Left ventricle myocardium inferior (tissue), 1 donor: ENCODE measurements around the gene SCN1B. TPM values are rescaled to one million over a fixed set of nuclear protein-coding genes. Genes with fewer than 3 reads are reported as not detected.
A peak's percentile ranks its signal among the peaks of the same experiment; 100 is the strongest.

Experiments
- DNase-seq: peaks from one replicate; pipeline ENCODE4 v3.0.0-alpha.2; 2020
- H3K27ac ChIP-seq: fragments of 200-600 bp; replicated peaks from 2 replicates; pipeline ENCODE4 v1.8.0; 2021
- H3K27me3 ChIP-seq: fragments of 200-600 bp; 2 replicates; pipeline ENCODE4 v1.8.0; 2021; ENCODE audit warnings: low read depth
- H3K36me3 ChIP-seq: fragments of 200-600 bp; 2 replicates; pipeline ENCODE4 v1.8.0; 2021
- H3K4me1 ChIP-seq: fragments of 200-600 bp; 2 replicates; pipeline ENCODE4 v1.8.0; 2021
- H3K4me3 ChIP-seq: fragments of 200-600 bp; 2 replicates; pipeline ENCODE4 v1.8.0; 2021; ENCODE audit warnings: mild to moderate bottlenecking, moderate library complexity
- H3K9me3 ChIP-seq: fragments of 200-600 bp; replicated peaks from 2 replicates; pipeline ENCODE4 v1.8.0; 2021
- intact Hi-C: fragments of 100-400 bp; cut with micrococcal nuclease; formaldehyde crosslinking; loops from one replicate; pipeline ENCODE4 v1.11.0; 2022
- total RNA-seq: library from RNA; stranded (reverse); fragmentation: NEBNext Ultra II Directional; extraction: Animal tissue kit (Norgen Biotek cat#: 25700); gene quantifications from one replicate; pipeline ENCODE4 v1.2.1, GENCODE V29; 2021
- TF ChIP-seq, protein P1 (sequence below): fragments of 200-600 bp; IDR thresholded peaks from 2 replicates; pipeline ENCODE4 v1.8.0; 2021; ENCODE audit warnings: antibody characterized with exemption, mild to moderate bottlenecking, borderline replicate concordance
- donor health status: DM: no; HTN: yes; CAD: no; lungs with severe emphysema.

Gene SCN1B
- total RNA-seq, 1 donor from 2014 or later: 52.8 TPM

DNA sequence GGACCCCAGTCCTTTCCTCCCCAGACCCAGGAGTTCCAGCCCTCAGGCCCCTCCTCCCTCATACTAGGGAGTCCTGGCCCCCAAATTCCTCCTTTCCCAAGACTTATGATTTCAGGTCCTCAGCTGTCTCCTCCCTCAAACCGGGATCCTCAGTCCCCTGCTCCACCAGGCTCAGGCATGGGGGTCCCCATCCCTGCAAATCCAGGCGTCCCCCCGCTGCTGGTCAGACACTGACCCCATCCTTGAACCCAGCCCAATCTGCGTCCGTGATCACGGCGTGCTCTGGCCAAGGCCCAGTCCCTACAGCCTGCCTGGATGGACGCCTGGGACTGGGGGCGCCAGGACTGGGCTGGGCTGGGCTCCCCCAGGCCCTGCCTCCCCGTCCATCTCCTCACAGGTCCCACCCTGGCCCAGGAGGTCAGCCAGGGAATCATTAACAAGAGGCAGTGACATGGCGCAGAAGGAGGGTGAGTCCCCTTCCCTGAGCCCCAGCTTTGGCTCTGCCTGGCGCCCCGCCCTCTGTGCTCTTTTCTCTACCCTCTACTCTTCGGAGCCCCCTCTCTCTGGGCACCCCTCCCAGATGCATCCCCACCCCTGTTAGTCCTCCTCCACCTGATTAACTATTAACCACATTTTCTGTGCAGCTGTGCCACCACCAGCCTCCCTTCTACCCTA, 11.9 kb downstream of the SCN1B start:
- H3K4me3 ChIP-seq: no peak overlapping the region
- H3K27ac ChIP-seq: peak overlapping the region; percentile 89
- DNase-seq: no peak
- TF ChIP-seq, protein P1, sequence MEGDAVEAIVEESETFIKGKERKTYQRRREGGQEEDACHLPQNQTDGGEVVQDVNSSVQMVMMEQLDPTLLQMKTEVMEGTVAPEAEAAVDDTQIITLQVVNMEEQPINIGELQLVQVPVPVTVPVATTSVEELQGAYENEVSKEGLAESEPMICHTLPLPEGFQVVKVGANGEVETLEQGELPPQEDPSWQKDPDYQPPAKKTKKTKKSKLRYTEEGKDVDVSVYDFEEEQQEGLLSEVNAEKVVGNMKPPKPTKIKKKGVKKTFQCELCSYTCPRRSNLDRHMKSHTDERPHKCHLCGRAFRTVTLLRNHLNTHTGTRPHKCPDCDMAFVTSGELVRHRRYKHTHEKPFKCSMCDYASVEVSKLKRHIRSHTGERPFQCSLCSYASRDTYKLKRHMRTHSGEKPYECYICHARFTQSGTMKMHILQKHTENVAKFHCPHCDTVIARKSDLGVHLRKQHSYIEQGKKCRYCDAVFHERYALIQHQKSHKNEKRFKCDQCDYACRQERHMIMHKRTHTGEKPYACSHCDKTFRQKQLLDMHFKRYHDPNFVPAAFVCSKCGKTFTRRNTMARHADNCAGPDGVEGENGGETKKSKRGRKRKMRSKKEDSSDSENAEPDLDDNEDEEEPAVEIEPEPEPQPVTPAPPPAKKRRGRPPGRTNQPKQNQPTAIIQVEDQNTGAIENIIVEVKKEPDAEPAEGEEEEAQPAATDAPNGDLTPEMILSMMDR: no peak
- H3K27me3 ChIP-seq: no peaks in the 10 kb centered on the region
- H3K4me1 ChIP-seq: peaks cover 57% of the 10 kb centered on the region
- no peaks in the 10 kb centered on the region for H3K36me3 ChIP-seq
- no peaks in the 10 kb centered on the region for H3K9me3 ChIP-seq
- intact Hi-C loops: no loop called here

DNA sequence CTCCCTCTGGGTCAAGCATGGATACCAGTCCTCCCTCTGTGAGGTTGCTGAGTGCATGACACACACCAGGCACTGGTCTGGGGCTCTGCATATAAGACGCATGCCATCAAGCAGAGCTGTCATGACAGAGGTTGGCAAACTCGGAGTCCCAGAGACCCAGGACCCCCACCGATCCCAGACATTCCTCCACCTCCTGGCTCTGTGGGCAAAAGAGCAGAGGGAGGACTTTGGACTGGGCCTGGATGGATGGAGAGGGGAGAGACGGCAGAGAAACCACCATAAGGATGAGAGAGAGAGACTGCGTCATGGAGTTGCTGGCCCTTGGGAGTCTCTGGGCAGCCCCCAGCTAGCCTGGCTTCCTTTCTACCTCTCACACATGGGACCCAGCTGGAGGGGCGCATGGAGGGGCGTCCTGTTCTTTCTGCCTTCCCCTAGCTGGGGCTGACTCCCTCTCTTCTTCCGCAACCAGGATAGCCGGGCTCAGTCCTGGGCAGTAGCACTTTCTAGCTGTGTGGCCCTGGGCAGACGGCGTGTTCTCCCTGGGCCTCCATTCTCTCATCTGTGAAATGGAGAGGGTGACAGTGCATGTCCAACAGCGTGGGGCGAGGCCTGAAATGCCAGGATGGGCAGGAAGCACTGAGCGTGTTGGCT, 12.8 kb downstream of the SCN1B start:
- no peak for DNase-seq
- TF ChIP-seq, protein P1: no peak
- Histone ChIP-seq H3K4me3 (no peak overlapping the region), H3K4me1 (peaks cover 49% of the 10 kb centered on the region), H3K27me3 (no peaks in the 10 kb centered on the region), H3K36me3 (no peaks in the 10 kb centered on the region), H3K27ac (peak overlapping the region; percentile 89), H3K9me3 (no peaks in the 10 kb centered on the region)
- intact Hi-C loops: no loop called here

DNA sequence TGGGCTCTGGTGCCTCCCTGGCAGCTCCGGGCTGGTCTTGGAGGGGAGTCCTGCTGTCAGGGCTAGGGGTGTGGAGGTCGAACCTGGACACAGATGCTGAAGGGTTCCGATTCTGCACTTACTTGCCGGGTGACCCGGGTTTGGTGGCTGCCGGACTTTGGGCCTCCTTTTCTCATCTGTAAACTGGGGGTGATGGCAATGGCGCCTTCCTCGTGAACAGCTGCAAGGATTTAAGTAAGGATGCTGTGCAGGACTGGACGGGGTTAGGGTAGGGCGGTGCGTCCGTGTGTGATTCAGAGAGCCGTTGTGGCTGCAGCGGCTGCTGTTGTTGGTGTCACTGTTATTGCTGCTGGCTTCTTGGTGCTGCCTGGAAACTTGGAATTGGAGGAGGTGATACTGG, 13.6 kb downstream of the SCN1B start:
- no peak overlapping the region for H3K4me3 ChIP-seq
- peaks cover 49% of the 10 kb centered on the region for H3K4me1 ChIP-seq
- no peak for DNase-seq
- no peaks in the 10 kb centered on the region for H3K9me3 ChIP-seq
- H3K27me3 ChIP-seq: no peaks in the 10 kb centered on the region
- TF ChIP-seq, protein P1: no peak
- no peak overlapping the region for H3K27ac ChIP-seq
- H3K36me3 ChIP-seq: no peaks in the 10 kb centered on the region
- intact Hi-C loops: no loop called here

DNA sequence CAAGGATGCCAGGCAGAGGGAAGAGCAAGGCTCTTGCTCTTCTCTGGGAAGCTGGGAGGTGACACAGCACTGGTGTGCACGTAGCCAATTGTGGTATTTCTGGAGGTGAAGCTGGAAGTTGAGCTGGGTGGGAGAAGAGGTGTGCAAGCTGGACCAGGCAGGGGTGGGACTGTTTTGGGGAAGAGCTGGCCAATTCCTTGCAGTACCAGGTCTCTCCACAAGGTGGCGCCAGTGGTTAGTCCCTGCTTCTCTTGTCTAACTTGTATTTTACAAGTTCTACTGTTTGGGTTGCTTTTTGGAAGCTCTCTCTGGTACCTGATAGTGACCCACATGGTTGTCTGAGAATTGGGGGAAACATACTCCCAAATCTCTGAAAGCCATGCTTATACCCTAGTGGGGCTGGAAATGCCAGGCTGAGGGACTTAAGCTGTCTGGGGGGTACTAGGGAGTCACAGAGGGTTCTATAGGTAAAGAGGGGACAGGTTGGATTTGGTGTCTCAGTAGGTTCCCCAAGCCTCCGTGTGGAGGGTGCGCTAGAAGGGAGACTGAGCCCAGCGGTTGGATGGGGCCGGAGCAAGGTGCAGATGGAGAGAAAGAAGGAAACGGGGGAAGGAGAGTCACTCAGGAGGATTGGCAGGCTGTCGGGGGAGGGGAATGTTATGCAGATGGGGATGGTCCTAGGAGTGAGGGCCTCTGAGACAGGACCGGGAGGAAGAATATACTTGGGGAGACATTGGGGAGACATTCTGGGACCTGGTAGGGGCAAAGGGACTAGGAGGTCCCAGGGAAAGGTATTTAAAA, 14.2 kb downstream of the SCN1B start:
- Histone ChIP-seq H3K4me1 (peaks cover 48% of the 10 kb centered on the region), H3K36me3 (no peaks in the 10 kb centered on the region), H3K27me3 (no peaks in the 10 kb centered on the region), H3K9me3 (no peaks in the 10 kb centered on the region), H3K27ac (no peak overlapping the region), H3K4me3 (no peak overlapping the region)
- peak; percentile 63 for DNase-seq
- intact Hi-C loops: no loop called here
- TF ChIP-seq, protein P1: peak; percentile 97

DNA sequence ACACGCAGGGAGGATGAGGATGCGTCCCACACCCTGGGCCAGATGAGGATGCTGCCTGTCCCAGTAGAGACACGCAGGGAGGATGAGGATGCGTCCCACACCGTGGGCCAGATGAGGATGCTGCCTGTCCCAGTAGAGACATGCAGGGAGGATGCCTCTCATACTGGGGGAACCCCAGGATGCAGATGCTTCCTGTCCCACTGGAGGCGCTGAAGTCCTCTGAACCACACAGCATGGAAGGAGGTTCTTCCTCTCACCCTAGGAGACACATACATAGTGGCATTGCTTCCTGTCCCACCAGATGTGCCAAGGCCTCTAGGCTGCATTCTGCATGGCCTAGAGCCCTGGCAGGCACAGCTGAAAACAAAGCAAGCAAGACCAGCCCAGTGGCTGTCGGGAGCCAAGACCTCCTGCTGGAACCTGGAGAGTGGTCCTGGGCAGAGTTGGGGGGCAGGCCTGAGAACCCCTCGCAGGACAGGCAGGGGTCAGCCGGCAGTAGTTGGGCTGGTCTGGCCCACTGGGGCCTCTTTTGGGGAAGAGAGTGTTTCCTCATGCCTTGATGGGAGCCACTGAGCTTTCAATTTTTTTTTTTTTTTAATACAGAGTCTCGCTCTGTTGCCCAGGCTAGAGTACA, 15.5 kb downstream of the SCN1B start:
- TF ChIP-seq, protein P1: peak; percentile 30
- no peak overlapping the region for H3K27ac ChIP-seq
- no peaks in the 10 kb centered on the region for H3K9me3 ChIP-seq
- intact Hi-C loops: no loop called here
- H3K4me1 ChIP-seq: peaks cover 38% of the 10 kb centered on the region
- no peak overlapping the region for H3K4me3 ChIP-seq
- H3K36me3 ChIP-seq: no peaks in the 10 kb centered on the region
- H3K27me3 ChIP-seq: no peaks in the 10 kb centered on the region
- no peak for DNase-seq
